ENCODE results near the gene PLEKHA8. TPM values are rescaled to one million over a fixed set of nuclear protein-coding genes. Genes with fewer than 3 reads are reported as not detected.

The PLEKHA8 gene
- total and polyA plus RNA-seq, 2 of the 8 experiments (the other 6 are each of a cell fraction or from before 2014, with no cell fraction given): 10.7 to 44.0 TPM

GRCh38 chr7:30145426-30145970 is 117.3 kb downstream of the PLEKHA8 start:
- FAIRE-seq (no peak), DNase-seq (ENCODE audit: low read depth in 1 of 2, low spot score in 2 of 2) (no peak)
- Histone ChIP-seq H2AK5ac (ENCODE audit: low read depth, low read length) (no peak overlapping the region; the same call in 1 of the 2 replicates), H2BK20ac (ENCODE audit: low read length) (no peak overlapping the region), H3K79me2 (ENCODE audit: control insufficient read depth in 1 of 2, insufficient read depth in 2 of 2, low read length in 2 of 2) (no peaks in the 10 kb centered on the region; a peak in 1 of 4 replicates), H3K4me2 (ENCODE audit: insufficient read depth in 1 of 2, low read depth in 2 of 2, low read length in 2 of 2) (no peak overlapping the region), H4K91ac (replicated peaks; ENCODE audit: insufficient read length, low read length) (no peak overlapping the region), H3K14ac (ENCODE audit: insufficient read length) (no peak overlapping the region), H3K18ac (ENCODE audit: extremely low read depth, low read length) (no peak overlapping the region), H2BK15ac (ENCODE audit: low read length) (no peak overlapping the region), H3K79me1 (ENCODE audit: low read depth, low read length) (no peaks in the 10 kb centered on the region), H2AFZ (ENCODE audit: low read length) (no peak overlapping the region), H3K27me3 (replicated peaks in 1 of 4; ENCODE audit: control insufficient read depth in 3 of 4, extremely low read depth in 1 of 4, insufficient read depth in 3 of 4, low read length in 3 of 4) (no peaks in the 10 kb centered on the region; a peak in 1 of 7 replicates), H3K36me3 (ENCODE audit: control insufficient read depth in 2 of 4, insufficient read depth in 4 of 4, low read length in 3 of 4) (no peaks in the 10 kb centered on the region), H2BK5ac (ENCODE audit: low read depth, low read length) (no peak overlapping the region), H2BK12ac (ENCODE audit: low read depth, low read length) (no peak overlapping the region), H3K27ac (ENCODE audit: low read depth, low read length) (no peak overlapping the region), H3K56ac (replicated peaks; ENCODE audit: insufficient read length, low read depth, low read length) (no peak overlapping the region), H3K23ac (ENCODE audit: insufficient read length) (no peak overlapping the region), H4K20me1 (replicated peaks in 1 of 2; ENCODE audit: control insufficient read depth in 1 of 2, insufficient read depth in 2 of 2, low read length in 2 of 2) (peaks cover 0 to under 1% of the 10 kb centered on the region in 2 experiments), H4K8ac (ENCODE audit: extremely low read depth, insufficient read depth, low read length) (no peak overlapping the region), H3K4me3 (ENCODE audit: extremely low read depth in 1 of 4, insufficient read depth in 2 of 4, low read depth in 3 of 4, low read length in 4 of 4) (no peak overlapping the region), H3K4ac (replicated peaks; ENCODE audit: insufficient read length, low read depth, low read length) (no peak overlapping the region), H3K23me2 (ENCODE audit: low read depth, low read length) (no peaks in the 10 kb centered on the region), H2BK120ac (replicated peaks; ENCODE audit: low read depth, low read length) (no peak overlapping the region), H4K5ac (ENCODE audit: insufficient read length, low read depth, low read length) (no peak overlapping the region), H3K9ac (replicated peaks in 1 of 4; ENCODE audit: extremely low read depth in 1 of 4, low read depth in 3 of 4, low read length in 3 of 4) (no peak overlapping the region), H3K9me3 (ENCODE audit: insufficient read depth in 2 of 2, low read depth in 1 of 2, low read length in 1 of 2) (no peaks in the 10 kb centered on the region), H3K4me1 (replicated peaks in 1 of 4; ENCODE audit: control insufficient read depth in 3 of 4, insufficient read depth in 4 of 4, low read length in 3 of 4) (peaks cover 0 to 3% (median 1%) of the 10 kb centered on the region in 4 experiments; a peak in 3 of 7 replicates)
- 91% methylated on average over 6 of the region's 6 CpGs; no CpG with 5 or more reads in 1 of the 2 experiments for WGBS, 2 experiments (ENCODE audit: extremely low coverage in 1 of 2, insufficient coverage in 1 of 2, insufficient read length in 1 of 2, insufficient replicate concordance in 2 of 2, low coverage in 1 of 2, low lambda C conversion rate in 2 of 2, missing lambda C conversion rate in 1 of 2)
- ChIA-PET CTCF (ENCODE audit: partially characterized antibody) (interaction anchor here (0.6 to 1.8 kb wide), 3 partner anchors 10 to 19 kb away, joined by 3 to 5 read pairs (median 4); no protein-coding TSS in a partner anchor), POLR2A (ENCODE audit: partially characterized antibody) (interaction anchor here (1.2 kb wide), 1 partner anchor 10 kb away, joined by 4 read pairs; no protein-coding TSS in a partner anchor)
- TF ChIP-seq RBBP5 (IDR thresholded peaks at IDR 0.05; ENCODE audit: borderline replicate concordance, low read depth, low read length) (no peak), CTBP2 (IDR thresholded peaks at IDR 0.05; ENCODE audit: borderline replicate concordance, insufficient read depth, insufficient read length, low read length) (no peak), POU5F1 (IDR thresholded peaks at IDR 0.05; ENCODE audit: low read depth, low read length) (no peak), SAP30 (IDR thresholded peaks at IDR 0.05; ENCODE audit: insufficient read depth, insufficient replicate concordance, low read length) (no peak), TEAD4 (IDR thresholded peaks at IDR 0.05; ENCODE audit: low read depth, low read length) (no peak), RXRA (IDR thresholded peaks at IDR 0.05; ENCODE audit: insufficient read depth, low read depth, low read length) (no peak), E2F6 (IDR thresholded peaks at IDR 0.05) (no peak), TBP (IDR thresholded peaks at IDR 0.05; ENCODE audit: low read depth, low read length) (no peak), HDAC2 (IDR thresholded peaks at IDR 0.05; ENCODE audit: borderline replicate concordance in 1 of 2, low read depth in 2 of 2, low read length in 2 of 2) (no peak), NRF1 (IDR thresholded peaks at IDR 0.05; ENCODE audit: low read depth, low read length) (no peak), KDM4A (IDR thresholded peaks at IDR 0.05; ENCODE audit: low read depth, low read length, severe bottlenecking) (no peak), POLR2A (IDR thresholded peaks at IDR 0.05; ENCODE audit: control extremely low read depth in 1 of 2, low read depth in 2 of 2, low read length in 2 of 2) (no peak)
